HUES64 (cell line): ENCODE results near the gene P2RX7.
"Not testable (repeated sequence)": the region's sequence is repeated elsewhere in the genome, so short reads cannot be mapped to it uniquely, and the experiment has no call there.

Experiments
- H3K27ac ChIP-seq: 2 replicates; pipeline ENCODE4 v1.7.0; 2013; ENCODE audit warnings: low read depth, low read length, inconsistent platforms
- H3K27me3 ChIP-seq: 2 replicates; pipeline ENCODE4 v1.6.1; 2013; ENCODE audit warnings: mild to moderate bottlenecking, low read length; ENCODE audit not compliant: insufficient read depth
- H3K36me3 ChIP-seq: 2 replicates; pipeline ENCODE4 v1.6.1; 2013; ENCODE audit warnings: mild to moderate bottlenecking, low read length; ENCODE audit not compliant: insufficient read depth
- H3K4me1 ChIP-seq: 2 replicates; pipeline ENCODE4 v1.6.1; 2013; ENCODE audit warnings: mild to moderate bottlenecking, low read length, moderate library complexity; ENCODE audit not compliant: insufficient read depth
- H3K4me3 ChIP-seq: 2 replicates; pipeline ENCODE4 v1.5.1; 2013; ENCODE audit warnings: mild to moderate bottlenecking, low read length, moderate library complexity
- H3K9ac ChIP-seq: 2 replicates; pipeline ENCODE4 v1.6.1; 2013; ENCODE audit warnings: mild to moderate bottlenecking, low read depth, low read length
- H3K9me3 ChIP-seq: 2 replicates; pipeline ENCODE4 v1.6.1; 2013; ENCODE audit warnings: low read depth, low read length; ENCODE audit not compliant: insufficient read depth
- WGBS: fragments of 150-250, 120-280 bp; methylation state at CpG from one replicate; pipeline ENCODE4 v1.1.7; 2013; ENCODE audit warnings: missing lambda C conversion rate; 5-methylcytosine and 5-hydroxymethylcytosine counted together

P2RX7 gene

DNA sequence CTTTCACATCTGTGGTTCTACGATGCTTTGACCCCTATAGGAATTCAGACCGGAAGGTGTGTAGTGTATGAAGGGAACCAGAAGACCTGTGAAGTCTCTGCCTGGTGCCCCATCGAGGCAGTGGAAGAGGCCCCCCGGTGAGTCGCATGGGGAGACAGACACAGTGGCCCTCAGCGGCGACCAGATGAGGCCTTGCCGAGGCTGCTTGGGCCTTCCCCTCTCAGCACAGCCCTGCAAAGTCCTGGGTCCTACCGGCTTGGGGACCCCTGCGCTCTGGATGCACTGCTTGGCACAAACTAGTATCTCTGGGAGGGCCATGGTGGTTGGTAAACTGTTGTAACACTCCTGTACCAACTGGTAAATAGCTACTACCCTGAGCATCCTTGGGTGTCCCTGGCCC lies 29.7 kb downstream of the P2RX7 start:
- 88% methylated on average over 10 of the region's 10 CpGs for WGBS
- Histone ChIP-seq H3K27ac (no peak overlapping the region), H3K9me3 (peaks cover 4% of the 10 kb centered on the region; the same call in 1 of the 2 replicates), H3K4me1 (no peaks in the 10 kb centered on the region), H3K36me3 (no peaks in the 10 kb centered on the region), H3K4me3 (no peak overlapping the region), H3K9ac (no peak overlapping the region), H3K27me3 (no peaks in the 10 kb centered on the region)

GRCh38 chr12:121162985-121163384 lies 30.3 kb downstream of the P2RX7 start:
- no peak overlapping the region for H3K27ac ChIP-seq
- H3K9me3 ChIP-seq: peaks cover 4% of the 10 kb centered on the region; the same call in 1 of the 2 replicates
- H3K9ac ChIP-seq: no peak overlapping the region
- H3K4me3 ChIP-seq: no peak overlapping the region
- H3K27me3 ChIP-seq: no peaks in the 10 kb centered on the region
- no peaks in the 10 kb centered on the region for H3K4me1 ChIP-seq
- no peaks in the 10 kb centered on the region for H3K36me3 ChIP-seq
- 100% methylated on average over 1 of the region's 2 CpGs for WGBS

DNA sequence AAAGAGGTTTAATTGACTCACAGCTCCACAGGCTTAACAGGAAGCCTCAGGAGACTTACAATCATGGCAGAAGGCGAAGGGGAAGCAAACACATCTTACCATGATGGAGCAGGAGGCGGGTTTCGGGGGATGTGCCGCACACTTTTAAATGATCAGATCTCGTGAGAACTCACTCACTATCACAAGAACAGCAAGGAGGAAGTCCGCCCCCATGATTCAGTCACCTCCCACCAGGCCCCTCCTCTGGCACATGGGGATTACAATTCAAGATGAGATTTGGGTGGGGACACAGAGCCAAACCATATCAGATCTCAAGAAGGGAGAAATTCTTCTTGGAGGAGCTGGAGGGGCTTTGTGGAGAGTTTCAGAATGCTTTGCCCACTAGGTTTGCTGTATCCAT lies 32.2 kb downstream of the P2RX7 start:
- H3K9ac ChIP-seq, H3K9me3 ChIP-seq, H3K4me3 ChIP-seq, H3K27ac ChIP-seq, H3K4me1 ChIP-seq, H3K27me3 ChIP-seq, H3K36me3 ChIP-seq: not testable (repeated sequence)
- 95% methylated on average over 6 of the region's 6 CpGs for WGBS

- 96% methylated on average over 9 of the region's 9 CpGs for WGBS
- no peaks in the 10 kb centered on the region for H3K9me3 ChIP-seq
- no peak overlapping the region for H3K9ac ChIP-seq
- no peak overlapping the region for H3K27ac ChIP-seq
- no peaks in the 10 kb centered on the region for H3K36me3 ChIP-seq
- no peaks in the 10 kb centered on the region for H3K27me3 ChIP-seq
- H3K4me1 ChIP-seq: no peaks in the 10 kb centered on the region
- no peak overlapping the region for H3K4me3 ChIP-seq
These were observed 32.6 kb downstream of the P2RX7 start for GRCh38 chr12:121165316-121165715.

GRCh38 chr12:121166356-121166755 lies 33.7 kb downstream of the P2RX7 start:
- Histone ChIP-seq H3K27me3 (no peaks in the 10 kb centered on the region), H3K4me1 (no peaks in the 10 kb centered on the region), H3K9me3 (no peaks in the 10 kb centered on the region), H3K4me3 (no peak overlapping the region), H3K9ac (no peak overlapping the region), H3K36me3 (no peaks in the 10 kb centered on the region), H3K27ac (no peak overlapping the region)
- 0% methylated on average over 1 of the region's 1 CpG for WGBS

DNA sequence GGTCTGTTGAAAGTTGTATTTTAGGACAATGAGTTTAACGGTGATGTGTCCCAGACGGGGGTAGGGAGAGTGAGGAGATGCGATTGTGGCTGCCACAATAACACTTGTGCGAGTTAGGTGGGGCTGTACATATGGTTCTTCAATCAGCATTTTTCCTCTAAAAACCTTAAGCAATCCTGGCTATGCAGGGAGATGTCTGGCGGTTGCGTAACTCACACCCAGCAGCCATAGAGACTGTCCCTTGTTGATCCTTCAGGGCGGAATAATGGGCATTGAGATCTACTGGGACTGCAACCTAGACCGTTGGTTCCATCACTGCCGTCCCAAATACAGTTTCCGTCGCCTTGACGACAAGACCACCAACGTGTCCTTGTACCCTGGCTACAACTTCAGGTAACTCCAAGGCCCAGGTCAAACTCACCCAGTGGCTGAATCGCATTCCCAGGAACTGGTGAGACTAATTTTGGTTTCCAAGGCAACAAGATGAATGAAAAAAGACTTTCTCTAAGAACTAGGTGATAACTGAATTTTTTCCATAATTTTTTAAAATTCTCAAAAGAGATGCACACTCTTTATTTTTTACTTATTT lies 34.6 kb downstream of the P2RX7 start:
- 85% methylated on average over 14 of the region's 14 CpGs for WGBS

DNA sequence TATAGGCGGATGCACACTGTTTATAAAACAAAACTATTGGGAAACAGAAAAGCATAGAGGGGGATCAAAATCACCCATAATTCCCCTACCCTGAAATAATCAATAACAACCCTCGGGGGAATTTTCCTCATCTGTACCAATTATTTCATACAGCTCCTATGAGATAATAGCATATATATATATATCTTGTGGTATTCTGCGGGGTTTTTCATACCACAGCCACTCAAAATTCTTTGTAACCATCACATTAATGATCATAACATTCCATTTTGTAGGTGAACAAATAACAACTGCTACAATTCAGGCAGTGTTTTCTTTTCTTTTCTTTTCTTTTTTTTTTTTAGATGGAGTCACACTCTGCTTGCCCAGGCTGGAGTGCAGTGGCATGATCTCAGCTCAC lies 35.3 kb downstream of the P2RX7 start:
- Histone ChIP-seq H3K4me1 (no peaks in the 10 kb centered on the region), H3K9ac (no peak overlapping the region), H3K4me3 (no peak overlapping the region), H3K27me3 (no peaks in the 10 kb centered on the region), H3K9me3 (no peaks in the 10 kb centered on the region), H3K27ac (no peak overlapping the region), H3K36me3 (no peaks in the 10 kb centered on the region)
- 39% methylated on average over 2 of the region's 3 CpGs for WGBS

More for the DNA sequence above, 34.6 kb downstream of the P2RX7 start:
- H3K27ac ChIP-seq: no peak overlapping the region
- H3K4me3 ChIP-seq: no peak overlapping the region
- no peak overlapping the region for H3K9ac ChIP-seq
- no peaks in the 10 kb centered on the region for H3K4me1 ChIP-seq
- no peaks in the 10 kb centered on the region for H3K27me3 ChIP-seq
- no peaks in the 10 kb centered on the region for H3K36me3 ChIP-seq
- H3K9me3 ChIP-seq: no peaks in the 10 kb centered on the region

GRCh38 chr12:121170151-121170550 lies 37.5 kb downstream of the P2RX7 start:
- 63% methylated on average over 5 of the region's 5 CpGs for WGBS

DNA sequence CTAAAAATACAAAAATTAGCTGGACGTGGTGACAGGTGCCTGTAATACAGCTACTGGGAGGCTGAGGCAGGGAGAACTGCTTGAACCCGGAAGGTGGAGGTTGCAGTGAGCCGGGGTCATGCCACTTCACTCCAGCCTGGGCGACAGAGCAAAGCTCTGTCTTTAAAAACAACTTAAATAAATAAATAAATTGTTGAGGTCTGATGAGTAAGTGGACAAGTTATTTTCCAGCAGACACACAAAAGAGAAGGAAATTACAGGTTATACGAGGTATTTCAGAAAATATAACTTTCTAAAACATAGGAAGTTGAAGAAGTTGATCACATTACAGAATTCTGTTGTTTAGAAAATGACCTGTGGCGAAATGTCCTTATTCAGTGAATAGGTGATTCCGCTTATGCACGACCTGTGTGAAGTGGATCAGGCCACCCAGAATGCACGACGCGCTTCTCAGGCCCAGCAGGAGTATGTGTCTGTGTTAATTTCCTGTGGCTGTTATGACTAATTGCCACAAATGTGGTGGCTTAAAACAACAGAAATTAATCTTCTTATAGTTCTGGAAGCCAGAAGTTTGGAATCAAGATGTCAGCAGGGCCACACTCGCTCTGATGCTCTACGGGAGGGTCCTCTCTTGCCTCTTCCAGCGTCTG lies 38.1 kb downstream of the P2RX7 start:
- Histone ChIP-seq H3K9me3 (no peaks in the 10 kb centered on the region), H3K36me3 (no peaks in the 10 kb centered on the region), H3K27me3 (no peaks in the 10 kb centered on the region), H3K4me1 (no peaks in the 10 kb centered on the region), H3K9ac (no peak overlapping the region), H3K4me3 (no peak overlapping the region), H3K27ac (no peak overlapping the region)
- 82% methylated on average over 11 of the region's 14 CpGs for WGBS

More at GRCh38 chr12:121170151-121170550, 37.5 kb downstream of the P2RX7 start:
- H3K9ac ChIP-seq: no peak overlapping the region
- no peak overlapping the region for H3K27ac ChIP-seq
- H3K27me3 ChIP-seq: no peaks in the 10 kb centered on the region
- no peak overlapping the region for H3K4me3 ChIP-seq
- no peaks in the 10 kb centered on the region for H3K4me1 ChIP-seq
- no peaks in the 10 kb centered on the region for H3K9me3 ChIP-seq
- H3K36me3 ChIP-seq: no peaks in the 10 kb centered on the region

DNA sequence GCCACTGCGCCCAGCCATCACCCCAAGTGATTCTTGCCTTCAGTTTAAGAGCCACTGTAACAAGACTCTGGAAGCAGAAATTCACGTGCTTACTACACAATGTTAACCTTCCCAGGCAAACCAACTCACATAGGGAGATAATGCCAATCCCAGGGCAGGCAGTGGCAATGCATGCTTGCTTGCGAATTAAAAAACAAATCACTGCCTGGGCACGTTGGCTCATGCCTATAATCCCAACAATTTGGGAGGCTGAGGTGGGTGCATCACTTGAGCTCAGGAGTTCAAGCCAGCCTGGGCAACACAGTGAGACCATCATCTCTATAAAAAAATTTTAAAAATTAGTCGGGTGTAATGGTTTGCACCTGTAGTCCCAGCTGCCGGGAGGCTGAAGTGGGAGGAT lies 39.5 kb downstream of the P2RX7 start:
- Histone ChIP-seq H3K4me3 (no peak overlapping the region), H3K9me3 (no peaks in the 10 kb centered on the region)
- WGBS: 93% methylated on average over 6 of the region's 6 CpGs

DNA sequence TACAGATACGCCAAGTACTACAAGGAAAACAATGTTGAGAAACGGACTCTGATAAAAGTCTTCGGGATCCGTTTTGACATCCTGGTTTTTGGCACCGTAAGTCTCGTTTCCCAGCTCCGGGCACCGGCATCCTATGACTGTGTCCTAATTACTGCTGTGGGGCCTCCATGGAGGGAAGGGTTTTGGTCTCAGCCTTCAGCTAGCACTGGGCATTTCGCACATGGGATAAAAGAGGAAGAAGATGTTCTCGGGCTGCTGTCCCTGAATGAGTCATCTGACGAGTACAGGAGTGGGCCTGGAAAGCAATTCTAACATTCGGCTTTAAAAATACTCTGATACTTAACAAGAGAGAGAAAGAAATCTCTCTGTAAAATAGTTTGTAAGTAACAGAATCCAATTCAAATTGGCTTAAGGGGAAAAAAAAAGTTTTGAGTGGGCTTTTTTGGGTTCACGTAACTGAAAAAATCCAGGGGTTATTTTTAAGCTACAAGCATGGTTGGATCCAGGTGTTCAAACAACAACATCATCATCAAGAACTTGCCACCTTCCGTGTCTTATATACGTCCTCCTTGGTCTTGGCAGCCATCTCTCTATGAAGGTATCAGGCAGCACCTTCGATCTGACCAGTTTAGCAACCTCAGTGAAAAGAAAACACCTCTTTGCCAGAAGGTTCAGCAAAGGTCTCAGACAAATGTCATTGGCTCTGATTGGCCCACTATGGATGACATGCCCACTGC lies 42.9 kb downstream of the P2RX7 start:
- H3K27ac ChIP-seq: no peak overlapping the region
- no peak overlapping the region for H3K9ac ChIP-seq
- no peaks in the 10 kb centered on the region for H3K36me3 ChIP-seq
- H3K4me3 ChIP-seq: no peak overlapping the region
- 91% methylated on average over 15 of the region's 16 CpGs for WGBS
- H3K9me3 ChIP-seq: no peaks in the 10 kb centered on the region
- H3K27me3 ChIP-seq: no peaks in the 10 kb centered on the region
- H3K4me1 ChIP-seq: no peaks in the 10 kb centered on the region

More for the DNA sequence above, 39.5 kb downstream of the P2RX7 start:
- H3K36me3 ChIP-seq: no peaks in the 10 kb centered on the region
- no peak overlapping the region for H3K9ac ChIP-seq
- no peaks in the 10 kb centered on the region for H3K27me3 ChIP-seq
- no peaks in the 10 kb centered on the region for H3K4me1 ChIP-seq
- no peak overlapping the region for H3K27ac ChIP-seq
